OCI-LY7 (cell line): ENCODE data around the gene POU6F2. TPM values are rescaled to one million over a fixed set of nuclear protein-coding genes. Genes with fewer than 3 reads are reported as not detected.

Source experiments
- BruUV-seq: library from RNA; stranded (reverse); fragments of 400-500 nt; replicated peaks from 2 replicates; lab custom pipeline; 2021; lab: Mats Ljungman, UMichigan
- CTCF ChIA-PET: fragments of 300-600 bp; sonication (Branson Sonifier 250); formaldehyde crosslinking; loops from one replicate; lab custom pipeline; 2022; ENCODE audit warnings: antibody characterized with exemption; ENCODE audit not compliant: unreplicated experiment; lab: Charles Lee
- POLR2A ChIA-PET: fragments of 300-600 bp; sonication (Branson Sonifier 250); formaldehyde crosslinking; loops from one replicate; lab custom pipeline; 2022; ENCODE audit warnings: antibody characterized with exemption; lab: Charles Lee
- DNase-seq: peaks from one replicate; pipeline ENCODE4 v3.0.0-alpha.2; 2015; ENCODE audit warnings: low spot score
- H2AFZ ChIP-seq: fragments of 200-600 bp; sonication (generic), shearing (Covaris generic); 2 replicates; pipeline ENCODE4 v1.6.1; 2014; ENCODE audit warnings: mild to moderate bottlenecking, antibody characterized with exemption, low read length, moderate library complexity
- H3K27ac ChIP-seq: fragments of 200-600 bp; sonication (generic); 2 replicates; pipeline ENCODE4 v1.5.1; 2014; ENCODE audit warnings: mixed run types, low read depth, mild to moderate bottlenecking, moderate library complexity, low read length, inconsistent platforms; ENCODE audit not compliant: poor library complexity, severe bottlenecking
- H3K36me3 ChIP-seq: fragments of 200-600 bp; sonication (generic); 2 replicates; pipeline ENCODE4 v1.6.1; 2014; ENCODE audit warnings: mild to moderate bottlenecking, antibody characterized with exemption, low read length, moderate library complexity, mixed read lengths; ENCODE audit not compliant: insufficient read depth
- H3K4me1 ChIP-seq: fragments of 200-600 bp; sonication (generic); 2 replicates; pipeline ENCODE4 v1.5.1; 2014; ENCODE audit warnings: mild to moderate bottlenecking, low read length; ENCODE audit not compliant: insufficient read depth, poor library complexity, severe bottlenecking
- H3K4me2 ChIP-seq: fragments of 200-600 bp; sonication (generic); 2 replicates; pipeline ENCODE4 v1.6.1; 2014; ENCODE audit warnings: mild to moderate bottlenecking, low read length
- H3K4me3 ChIP-seq: fragments of 200-600 bp; sonication (generic); 2 replicates; pipeline ENCODE4 v1.5.1; 2014; ENCODE audit warnings: mild to moderate bottlenecking, low read depth, low read length; ENCODE audit not compliant: poor library complexity, severe bottlenecking
- H3K79me2 ChIP-seq: fragments of 200-600 bp; sonication (generic); 2 replicates; pipeline ENCODE4 v1.6.1; 2016; ENCODE audit warnings: low read depth, mild to moderate bottlenecking, low read length, moderate library complexity, mixed read lengths; ENCODE audit not compliant: insufficient read depth
- H3K9me2 ChIP-seq: fragments of 200-600 bp; sonication (generic); 2 replicates; pipeline ENCODE4 v1.6.1; 2016; ENCODE audit warnings: mild to moderate bottlenecking, low read length, mixed read lengths; ENCODE audit not compliant: insufficient read depth
- H3K9me3 ChIP-seq: fragments of 200-600 bp; sonication (generic); 2 replicates; pipeline ENCODE4 v1.6.1; 2014; ENCODE audit warnings: mild to moderate bottlenecking, mixed run types, low read length, mixed read lengths
- H4K20me1 ChIP-seq: fragments of 200-600 bp; sonication (generic); 2 replicates; pipeline ENCODE4 v1.6.1; 2014; ENCODE audit warnings: mild to moderate bottlenecking, antibody characterized with exemption, low read length, moderate library complexity, mixed read lengths; ENCODE audit not compliant: insufficient read depth
- CTCF ChIP-seq: fragments of 200-600 bp; sonication (generic); conservative IDR thresholded peaks from 2 replicates; pipeline ENCODE4 v1.5.1; 2014; ENCODE audit warnings: mild to moderate bottlenecking, antibody characterized with exemption, low read length, moderate library complexity, mixed read lengths
- EZH2phosphoT487 ChIP-seq: fragments of 200-600 bp; sonication (generic); IDR thresholded peaks from 2 replicates; pipeline ENCODE4 v1.6.1; 2018; ENCODE audit warnings: low read depth, borderline replicate concordance, mild to moderate bottlenecking, mixed run types, antibody characterized with exemption, low read length, moderate library complexity, mixed read lengths
- intact Hi-C: fragments of 100-400 bp; cut with micrococcal nuclease; formaldehyde crosslinking; loops from one replicate; pipeline ENCODE4 v1.10.0; 2022; ENCODE audit not compliant: unreplicated experiment
- total RNA-seq, 2 experiments: library from RNA; depleted of rRNA in 1 of 2; stranded (reverse); fragments of >200 nt in 1 of 2; shearing (Covaris generic) in 1 of 2; gene quantifications; 2 replicates each; pipeline ENCODE4 v1.2.3, GENCODE V29; 2014 to 2022

The POU6F2 gene
- total RNA-seq, 2 experiments from 2014 or later, result 0.40 TPM; not detected in 1

- no TSS peak for BruUV-seq
- Histone ChIP-seq H3K79me2 (no peaks in the 10 kb centered on the region), H3K36me3 (no peaks in the 10 kb centered on the region), H3K9me2 (no peaks in the 10 kb centered on the region), H3K9me3 (no peaks in the 10 kb centered on the region), H2AFZ (no peak overlapping the region), H3K4me2 (no peak overlapping the region), H4K20me1 (no peaks in the 10 kb centered on the region), H3K27ac (no peak overlapping the region), H3K4me3 (no peak overlapping the region), H3K4me1 (no peaks in the 10 kb centered on the region)
- CTCF ChIA-PET, result no interaction called here
- POLR2A ChIA-PET, result interaction anchor here (1.2 kb wide), 1 partner anchor 11 kb away, joined by 5 read pairs; no protein-coding TSS in a partner anchor
- DNase-seq, result no peak
- TF ChIP-seq EZH2phosphoT487 (no peak), CTCF (no peak)
- intact Hi-C loops, result no loop called here
Observed at GRCh38 chr7:39217783-39218182, 240.1 kb downstream of the POU6F2 start.

- ChIA-PET POLR2A (no interaction called here), CTCF (no interaction called here)
- intact Hi-C loops, result no loop called here
- Histone ChIP-seq H3K9me3 (no peaks in the 10 kb centered on the region), H2AFZ (no peak overlapping the region), H3K36me3 (no peaks in the 10 kb centered on the region), H4K20me1 (no peaks in the 10 kb centered on the region), H3K4me3 (no peak overlapping the region), H3K9me2 (no peaks in the 10 kb centered on the region), H3K79me2 (no peaks in the 10 kb centered on the region), H3K4me2 (no peak overlapping the region), H3K4me1 (no peaks in the 10 kb centered on the region), H3K27ac (no peak overlapping the region)
- BruUV-seq, result no TSS peak
- DNase-seq, result no peak
- TF ChIP-seq EZH2phosphoT487 (no peak), CTCF (no peak)
Observed at GRCh38 chr7:39219869-39220268, 242.2 kb downstream of the POU6F2 start.

- Histone ChIP-seq H3K9me3 (no peaks in the 10 kb centered on the region), H3K4me2 (no peak overlapping the region), H3K27ac (no peak overlapping the region), H3K79me2 (no peaks in the 10 kb centered on the region), H3K9me2 (no peaks in the 10 kb centered on the region), H3K4me1 (no peaks in the 10 kb centered on the region), H3K36me3 (no peaks in the 10 kb centered on the region), H3K4me3 (no peak overlapping the region), H4K20me1 (no peaks in the 10 kb centered on the region), H2AFZ (no peak overlapping the region)
- no peak for DNase-seq
- POLR2A ChIA-PET, result no interaction called here
- no peak for TF ChIP-seq CTCF
- TF ChIP-seq EZH2phosphoT487, result no peak
- intact Hi-C loops, result no loop called here
- CTCF ChIA-PET, result no interaction called here
- no TSS peak for BruUV-seq
Observed at GRCh38 chr7:39221901-39222300, 244.2 kb downstream of the POU6F2 start.
